ENCODE measurements around the gene MFGE8.

The MFGE8 gene

DNA sequence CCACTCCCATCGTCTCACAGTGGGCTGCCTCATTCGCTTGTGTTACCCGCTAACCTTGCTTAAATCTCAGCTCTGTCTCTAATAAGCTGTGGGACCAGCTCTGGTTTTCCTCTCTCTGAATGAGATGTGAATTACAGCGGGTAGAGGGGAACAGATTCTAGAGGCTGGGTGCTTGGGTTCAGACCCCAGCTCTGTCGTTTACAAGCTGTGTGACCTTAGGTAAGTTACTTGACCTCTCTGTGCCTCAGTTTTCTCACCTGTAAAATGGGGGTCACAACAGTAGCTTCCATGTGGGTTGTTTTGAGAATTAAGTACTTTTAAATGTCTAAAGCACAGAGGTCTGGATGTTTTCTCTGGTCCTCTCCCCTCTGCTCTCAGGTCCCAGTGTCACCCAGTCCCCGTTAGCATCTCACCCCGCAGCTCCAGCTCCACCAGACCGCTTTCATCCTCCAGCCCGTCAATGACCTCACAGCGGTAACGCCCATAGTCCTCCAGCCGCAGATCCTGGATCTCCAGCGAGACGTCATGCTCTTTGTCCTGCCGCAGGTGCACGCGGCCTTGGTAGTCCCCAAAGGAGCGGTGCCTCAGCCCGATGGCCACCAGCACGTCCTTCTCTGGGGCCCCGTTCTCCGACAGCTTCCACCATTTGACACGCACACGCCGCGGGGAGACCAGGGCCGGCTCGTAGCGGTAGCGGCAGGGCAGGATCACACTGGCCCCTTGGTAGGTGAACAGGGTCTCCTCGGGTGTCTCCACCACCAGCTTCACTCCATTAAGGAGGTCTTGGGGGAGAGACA is 32.0 kb downstream of the MFGE8 start:
- no peak for TF ChIP-seq ZNF274 (IDR thresholded peaks at IDR 0.05; ENCODE audit: low read depth, low read length)
- H3K4me3 ChIP-seq (ENCODE audit: low read length) = no peak overlapping the region

DNA sequence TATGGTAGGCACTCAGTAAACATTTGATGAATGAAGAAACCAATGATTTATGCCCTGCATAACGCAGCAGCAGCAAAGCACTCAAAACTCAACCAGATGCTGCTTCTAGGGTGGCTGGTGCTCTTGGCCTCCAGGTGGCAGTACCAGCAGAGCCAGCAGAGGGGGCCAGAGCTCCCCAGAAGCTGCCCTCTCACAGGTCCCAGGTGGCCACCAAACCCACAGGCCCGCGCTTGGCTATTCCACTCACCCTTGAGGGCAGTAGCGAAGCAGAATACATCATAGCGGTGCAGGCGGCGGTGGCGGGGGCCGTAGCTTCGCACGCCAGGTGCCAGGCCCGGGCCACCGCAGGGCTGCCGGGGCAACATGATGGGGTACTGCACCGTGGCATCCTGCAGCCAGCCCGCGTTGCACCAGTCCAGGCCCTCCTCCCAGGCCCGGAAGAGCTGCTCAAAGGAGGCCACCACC is 34.4 kb downstream of the MFGE8 start:
- no peak overlapping the region for H3K4me3 ChIP-seq (ENCODE audit: low read length)
- TF ChIP-seq ZNF274 (IDR thresholded peaks at IDR 0.05; ENCODE audit: low read depth, low read length) = no peak

DNA sequence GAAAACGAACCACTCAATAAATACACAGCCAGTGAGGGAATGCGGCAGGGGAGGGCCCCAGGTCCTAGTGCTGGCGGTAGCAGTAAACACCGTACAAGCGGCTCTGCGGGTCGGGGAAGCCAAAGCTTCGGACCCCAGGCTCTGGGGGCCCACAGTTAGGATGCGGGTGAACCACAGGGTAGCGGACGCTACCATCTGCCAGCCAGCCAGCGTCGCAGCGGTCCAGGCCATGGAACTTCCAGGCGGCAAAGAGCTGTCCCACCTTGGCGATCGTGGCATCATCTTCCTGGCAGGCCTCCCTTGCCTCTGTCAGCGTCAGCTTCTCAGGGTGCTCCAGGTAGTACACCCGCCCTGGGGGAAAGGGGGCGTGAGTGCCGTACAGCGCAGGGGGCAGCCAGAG is 35.3 kb downstream of the MFGE8 start:
- no peak overlapping the region for H3K4me3 ChIP-seq (ENCODE audit: low read length)
- TF ChIP-seq ZNF274 (IDR thresholded peaks at IDR 0.05; ENCODE audit: low read depth, low read length) = no peak

DNA sequence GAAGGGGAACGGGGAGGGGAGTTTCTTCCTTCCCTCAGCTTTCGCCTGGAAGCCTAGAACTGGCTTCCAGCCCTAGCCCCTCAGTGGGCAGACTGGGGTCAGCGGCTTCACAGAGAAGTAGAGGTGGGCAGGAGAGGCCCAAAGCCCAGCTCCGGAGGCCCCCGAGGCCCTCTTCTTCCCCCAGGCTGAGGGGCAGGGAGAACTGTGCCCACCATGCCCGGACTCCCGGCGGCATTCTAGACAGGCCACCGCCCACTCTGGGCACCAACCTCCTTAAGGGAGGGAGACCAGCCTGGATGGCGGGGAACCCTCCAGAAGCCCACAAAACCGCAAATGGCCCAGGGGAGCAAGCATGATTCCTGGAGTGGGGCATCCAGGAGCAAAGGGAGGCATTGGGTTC is 35.8 kb downstream of the MFGE8 start:
- TF ChIP-seq ZNF274 (IDR thresholded peaks at IDR 0.05; ENCODE audit: low read depth, low read length) = no peak
- no peak overlapping the region for H3K4me3 ChIP-seq (ENCODE audit: low read length)

DNA sequence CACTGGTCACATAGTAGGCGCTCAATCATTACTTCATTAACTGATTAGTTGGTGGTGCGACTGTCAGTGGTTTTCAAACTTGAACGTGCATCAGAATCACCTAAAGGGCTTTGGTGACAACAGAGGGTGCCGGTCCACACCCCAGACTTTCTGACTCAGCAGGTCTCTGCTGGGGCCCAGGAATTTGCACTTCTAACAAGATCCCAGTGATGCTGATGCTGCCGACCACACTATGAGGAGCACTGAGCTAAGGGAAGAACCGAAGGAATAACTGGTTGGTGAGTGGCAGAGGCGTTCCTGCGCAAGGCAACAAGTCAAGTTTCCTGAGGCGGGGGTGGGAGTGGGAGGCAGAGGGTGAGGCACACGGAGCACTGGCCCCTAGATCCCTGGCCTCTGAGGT is 36.6 kb downstream of the MFGE8 start:
- no peak overlapping the region for H3K4me3 ChIP-seq (ENCODE audit: low read length)
- no peak for TF ChIP-seq ZNF274 (IDR thresholded peaks at IDR 0.05; ENCODE audit: low read depth, low read length)

DNA sequence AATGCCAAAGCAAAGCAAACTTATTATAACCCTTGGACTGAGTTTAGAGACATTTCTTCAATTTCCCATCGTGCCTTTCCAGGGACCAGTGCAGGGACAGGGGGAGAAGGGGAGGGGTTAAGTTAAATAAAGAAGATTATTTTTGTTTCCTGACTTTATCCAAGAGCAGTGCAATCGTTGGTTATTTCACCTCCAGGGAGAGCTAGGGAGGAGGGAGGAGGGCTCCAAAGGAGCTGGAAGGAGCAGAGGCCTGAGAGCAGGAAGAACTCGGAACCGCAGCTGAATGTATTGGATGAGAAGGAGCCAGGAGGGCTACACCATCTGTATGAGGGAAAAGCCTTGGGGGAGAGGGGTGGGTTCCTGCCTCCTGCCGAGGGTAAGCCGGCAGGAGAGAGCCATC is 38.5 kb downstream of the MFGE8 start:
- H3K4me3 ChIP-seq (ENCODE audit: low read length) = no peak overlapping the region
- no peak for TF ChIP-seq ZNF274 (IDR thresholded peaks at IDR 0.05; ENCODE audit: low read depth, low read length)

DNA sequence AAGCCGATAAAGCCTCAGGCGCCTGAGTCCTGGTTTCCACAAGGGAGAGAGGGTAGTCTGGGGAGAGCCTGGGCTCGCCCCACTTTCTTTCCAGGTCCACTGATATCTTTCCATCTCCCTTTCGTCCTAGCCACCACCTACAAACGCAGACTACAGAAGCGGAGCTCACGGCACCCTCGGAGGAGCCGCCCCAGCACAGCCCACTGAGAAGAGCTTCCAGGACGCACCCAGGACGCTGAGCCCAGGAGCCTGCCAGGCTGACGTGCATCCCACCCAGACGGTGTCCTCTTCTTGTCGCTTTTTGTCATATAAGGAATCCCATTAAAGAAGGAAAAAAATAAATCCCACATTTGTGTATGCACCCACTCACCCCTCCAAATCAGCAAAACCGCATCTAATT is 38.9 kb downstream of the MFGE8 start:
- no peak for TF ChIP-seq ZNF274 (IDR thresholded peaks at IDR 0.05; ENCODE audit: low read depth, low read length)
- H3K4me3 ChIP-seq (ENCODE audit: low read length) = no peak overlapping the region

DNA sequence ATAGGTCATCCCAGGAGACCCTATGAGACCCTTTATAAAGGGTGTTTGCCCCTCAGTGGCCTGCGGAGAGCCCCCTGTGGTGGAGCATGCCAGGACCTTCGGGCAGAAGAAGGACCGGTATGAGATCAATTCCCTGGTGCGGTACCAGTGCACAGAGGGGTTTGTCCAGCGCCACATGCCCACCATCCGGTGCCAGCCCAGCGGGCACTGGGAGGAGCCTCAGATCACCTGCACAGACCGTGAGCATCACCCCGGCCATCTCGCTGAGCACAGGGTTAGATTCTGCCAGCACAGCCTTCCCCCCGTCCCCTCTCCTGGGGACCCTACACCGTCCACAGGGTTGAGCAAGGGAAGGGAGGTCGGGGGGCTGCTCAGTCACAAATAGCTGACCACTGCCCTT is 39.4 kb downstream of the MFGE8 start:
- no peak for TF ChIP-seq ZNF274 (IDR thresholded peaks at IDR 0.05; ENCODE audit: low read depth, low read length)
- no peak overlapping the region for H3K4me3 ChIP-seq (ENCODE audit: low read length)

DNA sequence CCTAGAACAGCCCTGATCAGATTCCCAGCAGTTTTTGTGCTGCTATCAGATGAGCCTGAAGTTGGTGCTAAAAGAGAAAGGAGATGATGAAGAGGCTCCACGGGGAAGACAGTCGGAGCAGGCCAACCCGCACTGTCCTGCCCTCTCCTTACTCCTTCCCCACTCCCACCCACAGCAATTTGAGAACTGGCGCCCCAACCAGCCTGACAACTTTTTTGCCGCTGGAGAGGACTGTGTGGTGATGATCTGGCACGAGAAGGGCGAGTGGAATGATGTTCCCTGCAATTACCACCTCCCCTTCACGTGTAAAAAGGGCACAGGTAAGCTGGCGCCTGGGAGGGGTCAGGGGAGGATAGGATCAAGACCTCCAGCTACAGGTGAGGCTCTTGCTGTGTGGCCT is 40.5 kb downstream of the MFGE8 start:
- H3K4me3 ChIP-seq (ENCODE audit: low read length) = no peak overlapping the region
- TF ChIP-seq ZNF274 (IDR thresholded peaks at IDR 0.05; ENCODE audit: low read depth, low read length) = no peak

DNA sequence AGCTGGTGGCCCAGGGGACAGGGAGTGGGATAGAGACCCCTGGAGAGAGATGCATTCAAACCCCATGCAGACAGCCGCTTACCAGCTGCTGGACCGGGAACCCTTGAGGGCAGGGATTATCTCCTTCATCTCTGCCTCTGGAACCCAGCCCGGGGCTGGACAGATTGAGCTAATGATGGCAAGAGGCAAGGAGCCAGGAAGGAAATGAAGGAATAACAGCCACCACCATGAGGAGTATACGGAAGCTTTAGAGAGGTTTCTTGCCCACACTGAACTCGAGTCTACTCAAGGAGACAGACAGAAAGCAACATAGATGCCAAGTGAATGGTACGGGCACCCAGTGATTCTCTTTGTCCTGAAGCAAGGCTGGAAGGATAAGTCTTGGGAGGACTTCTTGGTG is 41.1 kb downstream of the MFGE8 start:
- no peak for TF ChIP-seq ZNF274 (IDR thresholded peaks at IDR 0.05; ENCODE audit: low read depth, low read length)
- H3K4me3 ChIP-seq (ENCODE audit: low read length) = no peak overlapping the region

DNA sequence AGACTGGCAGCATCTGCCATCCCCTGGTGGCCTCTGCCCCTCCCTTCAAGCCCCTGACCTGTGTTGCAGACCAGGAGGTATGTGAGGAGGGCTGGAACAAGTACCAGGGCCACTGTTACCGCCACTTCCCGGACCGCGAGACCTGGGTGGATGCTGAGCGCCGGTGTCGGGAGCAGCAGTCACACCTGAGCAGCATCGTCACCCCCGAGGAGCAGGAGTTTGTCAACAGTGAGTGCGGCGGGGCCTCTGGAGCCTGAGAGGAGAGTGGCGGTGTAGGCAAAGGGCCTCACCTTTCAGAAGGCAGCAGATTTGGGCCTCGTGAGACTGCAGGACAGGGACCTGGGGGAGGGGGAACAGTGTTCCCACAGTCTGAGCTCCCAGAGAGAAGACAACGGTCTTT is 41.9 kb downstream of the MFGE8 start:
- no peak for TF ChIP-seq ZNF274 (IDR thresholded peaks at IDR 0.05; ENCODE audit: low read depth, low read length)
- no peak overlapping the region for H3K4me3 ChIP-seq (ENCODE audit: low read length)

DNA sequence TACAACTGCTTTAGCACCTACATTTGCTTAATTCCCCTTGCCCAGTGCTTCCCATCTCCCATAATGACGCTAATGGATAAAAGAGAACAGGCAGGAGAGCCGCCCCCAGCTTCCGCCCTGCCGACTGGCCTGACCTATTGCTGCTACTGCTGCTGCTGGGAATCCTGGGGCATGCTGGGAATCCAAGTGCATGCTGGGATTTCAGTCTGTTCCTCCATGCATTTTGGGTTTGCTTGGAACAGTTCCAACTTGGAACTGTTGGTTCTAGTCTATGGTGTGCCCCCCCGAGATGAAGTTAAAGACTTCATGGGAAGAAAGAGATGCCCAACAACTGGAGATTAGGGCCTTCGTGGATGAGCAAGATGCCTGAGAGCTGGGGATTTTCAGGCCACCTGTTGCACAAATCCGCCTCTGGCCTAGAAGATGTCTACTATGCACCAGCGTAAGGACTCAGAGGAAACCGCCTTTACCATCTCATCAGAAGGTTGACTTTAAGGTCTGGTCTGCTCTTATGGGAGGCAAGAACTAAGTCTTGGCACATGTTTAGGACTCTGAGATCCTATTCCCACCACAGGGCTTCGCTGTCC is 46.8 kb downstream of the MFGE8 start:
- no peak overlapping the region for H3K4me3 ChIP-seq (ENCODE audit: low read length)
- TF ChIP-seq ZNF274 (IDR thresholded peaks at IDR 0.05; ENCODE audit: low read depth, low read length) = no peak

DNA sequence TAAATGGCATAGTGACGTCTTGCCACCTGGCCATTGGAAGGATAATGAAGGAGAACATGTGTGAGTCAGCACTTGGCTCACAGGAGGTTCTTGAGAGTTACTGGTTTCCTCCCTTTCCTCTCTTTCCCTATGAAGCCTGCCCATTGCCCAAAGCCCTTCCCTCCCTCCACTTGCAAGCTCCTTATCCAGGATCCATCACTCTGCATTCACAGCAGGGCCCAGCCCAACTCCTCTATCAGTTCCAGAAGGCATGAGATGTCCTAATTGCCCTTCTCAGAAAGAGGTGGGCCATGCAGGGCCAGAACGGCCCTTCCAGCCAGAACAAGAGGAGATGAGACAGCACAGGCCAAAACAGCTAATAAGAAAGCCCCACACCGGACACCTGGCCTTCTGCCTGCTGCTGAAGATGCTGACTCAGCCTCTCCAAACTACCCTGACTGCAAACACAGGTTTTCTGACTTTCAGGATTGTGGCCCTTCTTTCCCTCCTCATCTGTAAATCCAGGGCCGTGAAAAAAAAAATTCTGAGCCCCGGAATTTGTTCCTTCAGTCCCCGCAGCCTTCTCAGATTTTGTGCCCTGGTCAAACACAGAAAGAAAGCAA is 47.6 kb downstream of the MFGE8 start:
- H3K4me3 ChIP-seq (ENCODE audit: low read length) = no peak overlapping the region
- TF ChIP-seq ZNF274 (IDR thresholded peaks at IDR 0.05; ENCODE audit: low read depth, low read length) = no peak

DNA sequence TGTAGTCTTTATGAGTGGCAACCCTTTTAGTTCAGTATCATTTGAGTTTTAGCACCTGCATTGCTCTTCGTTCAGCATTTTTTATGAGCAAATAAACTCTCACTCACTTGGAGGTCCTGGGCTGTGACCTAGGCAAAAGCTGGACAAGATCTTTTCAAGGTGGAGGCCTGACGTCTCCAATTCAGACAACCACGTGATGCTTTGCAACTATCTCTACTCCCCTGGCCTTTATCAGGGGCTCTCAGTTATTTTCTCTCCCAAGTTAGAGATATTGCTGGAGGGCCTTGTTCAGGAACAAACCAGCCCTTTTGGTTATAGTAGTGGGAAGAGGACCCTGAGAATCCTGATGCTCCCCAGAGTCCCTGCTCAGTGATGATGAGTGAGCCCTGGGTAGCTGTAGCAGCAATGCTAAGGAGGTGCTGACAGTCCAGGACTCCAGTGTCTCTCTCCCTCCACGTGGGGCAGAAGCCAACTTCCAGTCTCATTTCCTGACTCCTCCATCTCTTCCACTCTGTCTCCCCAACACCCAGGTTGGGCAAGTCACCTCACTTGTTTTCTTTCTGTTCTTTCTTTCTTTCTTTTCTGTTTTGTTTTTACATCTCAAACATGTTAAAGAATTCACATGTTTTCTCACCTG is 48.2 kb downstream of the MFGE8 start:
- no peak overlapping the region for H3K4me3 ChIP-seq (ENCODE audit: low read length)
- no peak for TF ChIP-seq ZNF274 (IDR thresholded peaks at IDR 0.05; ENCODE audit: low read depth, low read length)

DNA sequence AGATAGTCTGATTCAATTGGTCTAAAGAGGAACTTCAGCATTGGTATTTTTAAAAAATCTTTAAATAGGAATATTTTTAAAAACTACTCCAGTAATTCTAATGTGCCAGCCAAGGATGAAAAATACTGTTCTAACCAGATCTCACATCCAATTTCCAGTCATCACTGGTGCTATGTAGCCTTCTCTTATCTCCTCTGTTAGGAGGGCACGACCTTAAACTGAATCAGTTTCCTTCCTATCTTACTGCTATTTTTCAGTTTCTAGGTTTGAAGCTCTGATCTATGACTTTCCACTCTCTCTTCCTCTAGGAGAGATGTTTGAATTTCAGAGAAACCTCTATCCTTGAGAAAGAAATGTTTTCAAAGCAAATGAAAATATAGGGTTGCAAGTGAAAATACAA is 49.8 kb downstream of the MFGE8 start:
- H3K4me3 ChIP-seq (ENCODE audit: low read length) = no peak overlapping the region

More for the DNA sequence above, 49.8 kb downstream of the MFGE8 start:
- no peak for TF ChIP-seq ZNF274 (IDR thresholded peaks at IDR 0.05; ENCODE audit: low read depth, low read length)
